PC-3 (cell line): ENCODE measurements around the gene KCNJ11.

ENCODE experiments used
- EZH2phosphoT487 ChIP-seq: fragments of 300-600 bp; sonication (generic); IDR thresholded peaks from 2 replicates; pipeline ENCODE4 v1.6.1; 2018; ENCODE audit warnings: mild to moderate bottlenecking, antibody characterized with exemption, low read length, borderline replicate concordance
- TF ChIP-seq, protein P1 (sequence below): fragments of 300-600 bp; sonication (generic); conservative IDR thresholded peaks from 2 replicates; pipeline ENCODE4 v1.5.1; 2017; ENCODE audit warnings: antibody characterized with exemption, low read depth, mild to moderate bottlenecking, low read length

DNA sequence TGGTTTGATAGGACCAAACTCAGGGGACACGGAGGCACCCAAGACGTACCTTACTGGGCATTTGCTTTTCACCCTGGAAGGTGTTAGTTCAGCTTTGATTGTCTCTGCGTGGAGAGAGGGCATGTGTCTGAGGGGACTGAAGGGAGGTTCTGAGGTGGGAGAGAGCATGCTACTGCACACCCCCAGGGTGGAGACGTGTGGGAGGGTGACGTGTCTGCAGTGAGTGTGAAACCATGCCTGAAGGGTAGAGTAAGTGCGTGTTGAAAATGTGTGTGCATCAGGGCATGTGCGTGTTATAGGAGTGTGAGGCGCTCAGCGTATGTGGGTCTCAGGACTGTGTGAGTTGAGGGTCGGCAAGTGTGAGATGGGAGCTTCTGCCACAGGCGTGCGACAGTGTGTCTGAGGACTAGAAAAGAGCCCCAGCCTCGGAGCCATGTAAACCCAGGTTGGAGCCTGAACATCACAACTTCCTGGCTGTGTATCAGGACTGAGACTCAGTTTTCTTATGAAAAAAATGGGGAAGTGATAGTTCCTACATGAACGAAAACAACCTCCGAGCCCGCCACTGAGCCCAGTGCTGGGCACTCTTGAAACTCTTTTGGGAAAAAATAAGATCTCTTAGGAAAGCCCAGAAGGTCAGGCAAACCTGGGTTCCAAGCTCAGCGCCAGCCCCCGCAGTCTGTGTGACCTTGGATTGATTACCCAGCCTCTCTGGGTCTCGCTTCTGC, 11.8 kb upstream of the KCNJ11 start:
- TF ChIP-seq, protein P1, sequence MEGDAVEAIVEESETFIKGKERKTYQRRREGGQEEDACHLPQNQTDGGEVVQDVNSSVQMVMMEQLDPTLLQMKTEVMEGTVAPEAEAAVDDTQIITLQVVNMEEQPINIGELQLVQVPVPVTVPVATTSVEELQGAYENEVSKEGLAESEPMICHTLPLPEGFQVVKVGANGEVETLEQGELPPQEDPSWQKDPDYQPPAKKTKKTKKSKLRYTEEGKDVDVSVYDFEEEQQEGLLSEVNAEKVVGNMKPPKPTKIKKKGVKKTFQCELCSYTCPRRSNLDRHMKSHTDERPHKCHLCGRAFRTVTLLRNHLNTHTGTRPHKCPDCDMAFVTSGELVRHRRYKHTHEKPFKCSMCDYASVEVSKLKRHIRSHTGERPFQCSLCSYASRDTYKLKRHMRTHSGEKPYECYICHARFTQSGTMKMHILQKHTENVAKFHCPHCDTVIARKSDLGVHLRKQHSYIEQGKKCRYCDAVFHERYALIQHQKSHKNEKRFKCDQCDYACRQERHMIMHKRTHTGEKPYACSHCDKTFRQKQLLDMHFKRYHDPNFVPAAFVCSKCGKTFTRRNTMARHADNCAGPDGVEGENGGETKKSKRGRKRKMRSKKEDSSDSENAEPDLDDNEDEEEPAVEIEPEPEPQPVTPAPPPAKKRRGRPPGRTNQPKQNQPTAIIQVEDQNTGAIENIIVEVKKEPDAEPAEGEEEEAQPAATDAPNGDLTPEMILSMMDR: no peak
- TF ChIP-seq EZH2phosphoT487: no peak
